ENCODE data around the gene SLC38A2.

GRCh38 chr12:46351886-46352650 is 20.5 kb downstream of the SLC38A2 start:
- TF ChIP-seq CTCF (IDR thresholded peaks at IDR 0.05; ENCODE audit: insufficient read depth, low read length, poor library complexity, severe bottlenecking) (no peak), EZH2phosphoT487 (conservative IDR thresholded peaks at IDR 0.05; ENCODE audit: low read length) (no peak)

Measured in SU-DHL-6 (cell line).